ENCODE results near the gene ZMYM5.
A peak's percentile ranks its signal among the peaks of the same experiment; 100 is the strongest.

Gene ZMYM5

GRCh38 chr13:19836472-19836871 is 27.0 kb downstream of the ZMYM5 start:
- DNase-seq (ENCODE audit: low read depth): no peak
- no peak for TF ChIP-seq CTCF (IDR thresholded peaks at IDR 0.05; ENCODE audit: low read depth, low read length)
- TF ChIP-seq, protein P1, sequence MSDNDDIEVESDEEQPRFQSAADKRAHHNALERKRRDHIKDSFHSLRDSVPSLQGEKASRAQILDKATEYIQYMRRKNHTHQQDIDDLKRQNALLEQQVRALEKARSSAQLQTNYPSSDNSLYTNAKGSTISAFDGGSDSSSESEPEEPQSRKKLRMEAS (IDR thresholded peaks at IDR 0.05; ENCODE audit: low read depth, low read length): no peak
- no peak for TF ChIP-seq MYC (IDR thresholded peaks at IDR 0.05; ENCODE audit: low read depth, low read length)
- no peak for TF ChIP-seq POLR2A (IDR thresholded peaks at IDR 0.05; ENCODE audit: extremely low read depth, insufficient read length)
- H3K4me3 ChIP-seq (ENCODE audit: low read depth, low read length): no peak overlapping the region

DNA sequence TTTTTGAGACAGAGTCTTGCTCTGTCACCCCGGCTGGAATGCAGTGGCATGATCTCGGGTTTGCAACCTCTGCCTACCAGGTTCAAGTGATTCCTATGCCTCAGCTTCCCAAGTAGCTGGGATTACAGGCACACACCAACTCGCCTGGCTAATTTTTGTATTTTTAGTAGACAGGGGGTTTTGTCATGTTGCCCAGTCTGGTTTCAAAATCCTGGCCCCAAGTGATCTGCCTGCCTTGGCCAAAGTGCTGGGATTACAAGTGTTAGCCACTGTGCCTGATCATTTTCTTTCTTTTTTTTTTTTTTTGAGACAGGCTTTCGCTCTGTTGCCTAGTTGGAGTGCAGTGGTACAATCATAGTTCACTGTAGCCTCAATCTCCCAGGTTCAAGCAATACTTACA is 28.7 kb downstream of the ZMYM5 start:
- TF ChIP-seq CTCF (IDR thresholded peaks at IDR 0.05; ENCODE audit: low read depth, low read length): no peak
- no peak for DNase-seq (ENCODE audit: low read depth)
- no peak overlapping the region for H3K4me3 ChIP-seq (ENCODE audit: low read depth, low read length)

- no peak overlapping the region for H3K4me3 ChIP-seq (ENCODE audit: low read depth, low read length)
- DNase-seq (ENCODE audit: low read depth): no peak
- TF ChIP-seq, protein P1 (IDR thresholded peaks at IDR 0.05; ENCODE audit: low read depth, low read length): no peak
- no peak for TF ChIP-seq POLR2A (IDR thresholded peaks at IDR 0.05; ENCODE audit: extremely low read depth, insufficient read length)
- TF ChIP-seq MYC (IDR thresholded peaks at IDR 0.05; ENCODE audit: low read depth, low read length): no peak
- TF ChIP-seq CTCF (IDR thresholded peaks at IDR 0.05; ENCODE audit: low read depth, low read length): no peak
These were observed 40.8 kb downstream of the ZMYM5 start for GRCh38 chr13:19822673-19823072.

DNA sequence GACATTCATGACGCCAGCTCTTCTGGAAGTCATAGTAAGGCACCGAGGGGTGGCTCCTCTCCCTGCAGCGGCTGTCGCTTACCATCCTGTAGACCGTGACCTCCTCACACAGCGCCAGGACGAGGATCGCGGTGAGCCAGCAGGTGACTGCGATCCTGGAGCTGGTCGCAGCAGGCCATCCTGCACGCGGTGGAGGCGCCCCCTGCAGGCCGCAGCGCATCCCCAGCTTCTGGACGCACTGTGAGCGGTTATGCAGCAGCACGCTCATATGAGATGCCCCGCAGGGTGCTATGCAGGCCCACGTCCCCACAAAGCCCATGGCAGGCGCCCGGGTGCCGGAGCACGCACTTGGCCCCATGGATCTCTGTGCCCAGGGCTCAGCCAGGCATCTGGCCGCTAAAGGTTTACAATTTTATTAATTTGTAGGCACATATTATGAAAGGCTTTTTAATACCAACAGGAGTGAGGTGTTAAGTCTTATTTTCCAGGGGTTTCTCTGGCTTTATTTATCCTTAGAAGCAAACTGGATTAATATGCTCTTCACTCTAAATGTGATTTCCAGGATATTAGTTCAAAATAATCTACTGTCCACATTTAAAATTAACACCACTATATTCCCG is 45.1 kb downstream of the ZMYM5 start:
- DNase-seq (ENCODE audit: low read depth): peak; percentile 69
- TF ChIP-seq, protein P1 (IDR thresholded peaks at IDR 0.05; ENCODE audit: low read depth, low read length): no peak; the same call in 1 of the 2 replicates
- TF ChIP-seq POLR2A (IDR thresholded peaks at IDR 0.05; ENCODE audit: extremely low read depth, insufficient read length) (no peak), MYC (IDR thresholded peaks at IDR 0.05; ENCODE audit: low read depth, low read length) (no peak), CTCF (IDR thresholded peaks at IDR 0.05; ENCODE audit: low read depth, low read length) (peak; percentile 84)
- no peak overlapping the region for H3K4me3 ChIP-seq (ENCODE audit: low read depth, low read length)

- no peak for DNase-seq (ENCODE audit: low read depth)
- TF ChIP-seq POLR2A (IDR thresholded peaks at IDR 0.05; ENCODE audit: extremely low read depth, insufficient read length) (no peak), MYC (IDR thresholded peaks at IDR 0.05; ENCODE audit: low read depth, low read length) (no peak), CTCF (IDR thresholded peaks at IDR 0.05; ENCODE audit: low read depth, low read length) (no peak)
- TF ChIP-seq, protein P1 (IDR thresholded peaks at IDR 0.05; ENCODE audit: low read depth, low read length): no peak
These were observed 45.8 kb downstream of the ZMYM5 start for GRCh38 chr13:19817510-19818158.

More at GRCh38 chr13:19817510-19818158, 45.8 kb downstream of the ZMYM5 start:
- H3K4me3 ChIP-seq (ENCODE audit: low read depth, low read length): no peak overlapping the region

Data from NB4 (cell line).